OCI-LY7 (cell line): ENCODE data around the gene SLAMF6. TPM values are rescaled to one million over a fixed set of nuclear protein-coding genes. Genes with fewer than 3 reads are reported as not detected.

Source experiments
- BruUV-seq: library from RNA; stranded (reverse); fragments of 400-500 nt; replicated peaks from 2 replicates; lab custom pipeline; 2021; lab: Mats Ljungman, UMichigan
- CTCF ChIA-PET: fragments of 300-600 bp; sonication (Branson Sonifier 250); formaldehyde crosslinking; loops from one replicate; lab custom pipeline; 2022; ENCODE audit warnings: antibody characterized with exemption; ENCODE audit not compliant: unreplicated experiment; lab: Charles Lee
- POLR2A ChIA-PET: fragments of 300-600 bp; sonication (Branson Sonifier 250); formaldehyde crosslinking; loops from one replicate; lab custom pipeline; 2022; ENCODE audit warnings: antibody characterized with exemption; lab: Charles Lee
- DNase-seq: peaks from one replicate; pipeline ENCODE4 v3.0.0-alpha.2; 2015; ENCODE audit warnings: low spot score
- H2AFZ ChIP-seq: fragments of 200-600 bp; sonication (generic), shearing (Covaris generic); 2 replicates; pipeline ENCODE4 v1.6.1; 2014; ENCODE audit warnings: mild to moderate bottlenecking, antibody characterized with exemption, low read length, moderate library complexity
- H3K27ac ChIP-seq: fragments of 200-600 bp; sonication (generic); 2 replicates; pipeline ENCODE4 v1.5.1; 2014; ENCODE audit warnings: mixed run types, low read depth, mild to moderate bottlenecking, moderate library complexity, low read length, inconsistent platforms; ENCODE audit not compliant: poor library complexity, severe bottlenecking
- H3K36me3 ChIP-seq: fragments of 200-600 bp; sonication (generic); 2 replicates; pipeline ENCODE4 v1.6.1; 2014; ENCODE audit warnings: mild to moderate bottlenecking, antibody characterized with exemption, low read length, moderate library complexity, mixed read lengths; ENCODE audit not compliant: insufficient read depth
- H3K4me1 ChIP-seq: fragments of 200-600 bp; sonication (generic); 2 replicates; pipeline ENCODE4 v1.5.1; 2014; ENCODE audit warnings: mild to moderate bottlenecking, low read length; ENCODE audit not compliant: insufficient read depth, poor library complexity, severe bottlenecking
- H3K4me2 ChIP-seq: fragments of 200-600 bp; sonication (generic); 2 replicates; pipeline ENCODE4 v1.6.1; 2014; ENCODE audit warnings: mild to moderate bottlenecking, low read length
- H3K4me3 ChIP-seq: fragments of 200-600 bp; sonication (generic); 2 replicates; pipeline ENCODE4 v1.5.1; 2014; ENCODE audit warnings: mild to moderate bottlenecking, low read depth, low read length; ENCODE audit not compliant: poor library complexity, severe bottlenecking
- H3K79me2 ChIP-seq: fragments of 200-600 bp; sonication (generic); 2 replicates; pipeline ENCODE4 v1.6.1; 2016; ENCODE audit warnings: low read depth, mild to moderate bottlenecking, low read length, moderate library complexity, mixed read lengths; ENCODE audit not compliant: insufficient read depth
- H3K9me2 ChIP-seq: fragments of 200-600 bp; sonication (generic); 2 replicates; pipeline ENCODE4 v1.6.1; 2016; ENCODE audit warnings: mild to moderate bottlenecking, low read length, mixed read lengths; ENCODE audit not compliant: insufficient read depth
- H3K9me3 ChIP-seq: fragments of 200-600 bp; sonication (generic); 2 replicates; pipeline ENCODE4 v1.6.1; 2014; ENCODE audit warnings: mild to moderate bottlenecking, mixed run types, low read length, mixed read lengths
- H4K20me1 ChIP-seq: fragments of 200-600 bp; sonication (generic); 2 replicates; pipeline ENCODE4 v1.6.1; 2014; ENCODE audit warnings: mild to moderate bottlenecking, antibody characterized with exemption, low read length, moderate library complexity, mixed read lengths; ENCODE audit not compliant: insufficient read depth
- CTCF ChIP-seq: fragments of 200-600 bp; sonication (generic); conservative IDR thresholded peaks from 2 replicates; pipeline ENCODE4 v1.5.1; 2014; ENCODE audit warnings: mild to moderate bottlenecking, antibody characterized with exemption, low read length, moderate library complexity, mixed read lengths
- EZH2phosphoT487 ChIP-seq: fragments of 200-600 bp; sonication (generic); IDR thresholded peaks from 2 replicates; pipeline ENCODE4 v1.6.1; 2018; ENCODE audit warnings: low read depth, borderline replicate concordance, mild to moderate bottlenecking, mixed run types, antibody characterized with exemption, low read length, moderate library complexity, mixed read lengths
- intact Hi-C: fragments of 100-400 bp; cut with micrococcal nuclease; formaldehyde crosslinking; loops from one replicate; pipeline ENCODE4 v1.10.0; 2022; ENCODE audit not compliant: unreplicated experiment
- total RNA-seq, 2 experiments: library from RNA; depleted of rRNA in 1 of 2; stranded (reverse); fragments of >200 nt in 1 of 2; shearing (Covaris generic) in 1 of 2; gene quantifications; 2 replicates each; pipeline ENCODE4 v1.2.3, GENCODE V29; 2014 to 2022

Gene SLAMF6
- total RNA-seq, 2 experiments from 2014 or later, result 43.0 to 65.1 TPM

DNA sequence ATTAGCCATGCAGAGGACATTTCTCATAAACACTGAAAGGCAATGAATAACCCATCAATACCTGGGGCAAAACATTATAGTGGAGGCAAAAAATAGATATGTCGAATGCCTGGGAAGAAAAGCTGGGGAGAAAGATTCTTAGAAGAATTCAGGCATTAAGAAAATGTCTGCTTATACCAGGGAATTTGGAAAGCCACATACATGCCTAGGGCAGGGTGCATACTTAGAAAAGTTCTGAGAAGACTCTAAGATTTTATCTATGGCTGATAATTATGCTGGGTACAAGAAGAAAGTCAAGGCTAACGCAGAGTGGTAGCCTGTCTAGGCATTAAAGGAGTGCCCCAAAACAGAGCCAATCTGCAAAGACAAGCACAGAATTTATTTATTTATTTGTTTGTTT lies 18.4 kb downstream of the SLAMF6 start:
- ChIA-PET CTCF (no interaction called here), POLR2A (interaction anchor here (0.8 to 1.0 kb wide), 2 partner anchors 12 to 30 kb away, joined by 3 to 5 read pairs; no protein-coding TSS in a partner anchor)
- TF ChIP-seq CTCF (no peak), EZH2phosphoT487 (no peak)
- no peak overlapping the region for H3K27ac ChIP-seq
- H3K9me3 ChIP-seq, result peaks cover 82% of the 10 kb centered on the region
- peaks cover 90% of the 10 kb centered on the region for H3K79me2 ChIP-seq
- peaks cover 85% of the 10 kb centered on the region for H3K36me3 ChIP-seq
- no peak overlapping the region for H2AFZ ChIP-seq
- H3K4me1 ChIP-seq, result peaks cover 5% of the 10 kb centered on the region
- H3K9me2 ChIP-seq, result no peaks in the 10 kb centered on the region
- no peak for DNase-seq
- H3K4me2 ChIP-seq, result no peak overlapping the region
- intact Hi-C loops, result no loop called here
- no peak overlapping the region for H3K4me3 ChIP-seq
- no peaks in the 10 kb centered on the region for H4K20me1 ChIP-seq
- BruUV-seq, result no TSS peak

- no peak for DNase-seq
- peaks cover 5% of the 10 kb centered on the region for H3K4me1 ChIP-seq
- no peaks in the 10 kb centered on the region for H4K20me1 ChIP-seq
- peaks cover 96% of the 10 kb centered on the region for H3K9me3 ChIP-seq
- H3K36me3 ChIP-seq, result peaks cover 98% of the 10 kb centered on the region
- H3K4me3 ChIP-seq, result no peak overlapping the region
- peaks cover 100% of the 10 kb centered on the region for H3K79me2 ChIP-seq
- POLR2A ChIA-PET, result interaction anchor here (0.5 to 0.9 kb wide), 4 partner anchors 8 to 644 kb away, joined by 3 read pairs; no protein-coding TSS in a partner anchor
- intact Hi-C loops, result no loop called here
- no peak for TF ChIP-seq CTCF
- no peak for TF ChIP-seq EZH2phosphoT487
- no TSS peak for BruUV-seq
- H3K4me2 ChIP-seq, result no peak overlapping the region
- no peak overlapping the region for H3K27ac ChIP-seq
- no peaks in the 10 kb centered on the region for H3K9me2 ChIP-seq
- CTCF ChIA-PET, result no interaction called here
- H2AFZ ChIP-seq, result no peak overlapping the region
Observed at GRCh38 chr1:160503087-160503486, 20.0 kb downstream of the SLAMF6 start.

GRCh38 chr1:160500321-160500990 lies 22.6 kb downstream of the SLAMF6 start:
- H4K20me1 ChIP-seq, result no peaks in the 10 kb centered on the region
- H3K4me3 ChIP-seq, result no peak overlapping the region
- no peak overlapping the region for H3K27ac ChIP-seq
- H3K4me1 ChIP-seq, result no peaks in the 10 kb centered on the region
- TF ChIP-seq CTCF, result no peak
- TF ChIP-seq EZH2phosphoT487, result no peak
- intact Hi-C loops, result no loop called here
- no peak for DNase-seq
- H3K79me2 ChIP-seq, result peaks cover 74% of the 10 kb centered on the region
- H3K4me2 ChIP-seq, result no peak overlapping the region
- H3K9me2 ChIP-seq, result no peaks in the 10 kb centered on the region
- POLR2A ChIA-PET, result interaction anchor here (0.6 to 1.8 kb wide), 7 partner anchors 9 to 57 kb away, joined by 3 to 8 read pairs (median 3); no protein-coding TSS in a partner anchor
- CTCF ChIA-PET, result interaction anchor here (0.8 to 1.1 kb wide), 2 partner anchors 9 to 13 kb away, joined by 3 read pairs; no protein-coding TSS in a partner anchor
- no peak overlapping the region for H2AFZ ChIP-seq
- H3K36me3 ChIP-seq, result peaks cover 100% of the 10 kb centered on the region
- peaks cover 83% of the 10 kb centered on the region for H3K9me3 ChIP-seq
- BruUV-seq, result no TSS peak
